Measurements from ENCODE around the gene LKAAEAR1. TPM values are rescaled to one million over a fixed set of nuclear protein-coding genes. Genes with fewer than 3 reads are reported as not detected.

Gene LKAAEAR1
- total and polyA plus RNA-seq, 2 of the 13 experiments (the other 11 are each of a cell fraction or from before 2014, with no cell fraction given): not detected

- TF ChIP-seq ZNF839 (CRISPR knock-in tag; IDR thresholded peaks at IDR 0.05; ENCODE audit: borderline replicate concordance): no peak
- TF ChIP-seq ZSCAN9 (CRISPR knock-in tag; IDR thresholded peaks at IDR 0.05; ENCODE audit: borderline replicate concordance): no peak
- TF ChIP-seq HIC2 (CRISPR knock-in tag; IDR thresholded peaks at IDR 0.05; ENCODE audit: low read depth): no peak
- TF ChIP-seq NR2F1 (CRISPR knock-in tag; IDR thresholded peaks at IDR 0.05): no peak
- TF ChIP-seq CSRNP1 (CRISPR knock-in tag; IDR thresholded peaks at IDR 0.05): no peak
- TF ChIP-seq ZSCAN30 (CRISPR knock-in tag; IDR thresholded peaks at IDR 0.05): no peak
- no peak for TF ChIP-seq ZNF350 (CRISPR knock-in tag; IDR thresholded peaks at IDR 0.05; ENCODE audit: borderline replicate concordance, low read depth)
- TF ChIP-seq SMARCC2 (IDR thresholded peaks at IDR 0.05): no peak
- no peak for TF ChIP-seq SKIL (CRISPR knock-in tag; IDR thresholded peaks at IDR 0.05; ENCODE audit: borderline replicate concordance)
- no peak for TF ChIP-seq ZKSCAN8 (CRISPR knock-in tag; IDR thresholded peaks at IDR 0.05; ENCODE audit: borderline replicate concordance)
- TF ChIP-seq DZIP1 (CRISPR knock-in tag; IDR thresholded peaks at IDR 0.05): 0 out of 2 replicates have a peak, but pooled peaks have one; percentile 12
- no peak for TF ChIP-seq HIVEP1 (CRISPR knock-in tag; IDR thresholded peaks at IDR 0.05)
- TF ChIP-seq PITX1 (CRISPR knock-in tag; IDR thresholded peaks at IDR 0.05): no peak
- peak; percentile 73; the same call in 1 of the 2 replicates for TF ChIP-seq NR0B2 (CRISPR knock-in tag; IDR thresholded peaks at IDR 0.05)
- TF ChIP-seq ZNF281 (CRISPR knock-in tag; IDR thresholded peaks at IDR 0.05; ENCODE audit: borderline replicate concordance): no peak
- TF ChIP-seq ESRRA (CRISPR knock-in tag; IDR thresholded peaks at IDR 0.05; ENCODE audit: low read depth): no peak
These were observed 807 bp downstream of the LKAAEAR1 start (continued) for GRCh38 chr20:64083378-64083803.

Data from HepG2 (cell line).